H1 (cell line): ENCODE measurements around the gene LYL1. TPM values are rescaled to one million over a fixed set of nuclear protein-coding genes. Genes with fewer than 3 reads are reported as not detected.

Source experiments
- CTCF ChIA-PET: fragments of 300-600 bp; sonication (Branson Sonifier 250); formaldehyde crosslinking; loops from one replicate; lab custom pipeline; 2021; ENCODE audit not compliant: partially characterized antibody; lab: Charles Lee
- POLR2A ChIA-PET: fragments of 300-600 bp; sonication (Branson Sonifier 250); formaldehyde crosslinking; loops from one replicate; lab custom pipeline; 2021; ENCODE audit warnings: inconsistent platforms; ENCODE audit not compliant: partially characterized antibody; lab: Charles Lee
- DNase-seq, 2 experiments: peaks; one replicate each; pipeline versions ENCODE4 v3.0.0 to v3.0.0-alpha.2; 2010 to 2022; ENCODE audit warnings: low spot score in 2 of 2, low read depth in 1 of 2, mixed read lengths in 1 of 2
- FAIRE-seq: peaks from 2 replicates; lab custom pipeline; 2011; peaks lifted over from hg19 to GRCh38; lab: Jason Lieb, UNC
- H2AFZ ChIP-seq: 2 replicates; pipeline ENCODE4 v1.8.1; 2012; ENCODE audit warnings: low read length, inconsistent platforms
- H2AK5ac ChIP-seq: 2 replicates; pipeline ENCODE4 v1.6.1; 2013; ENCODE audit warnings: low read depth, low read length
- H2BK120ac ChIP-seq: replicated peaks from 2 replicates; pipeline ENCODE3; 2013; ENCODE audit warnings: low read depth, low read length, inconsistent platforms
- H2BK12ac ChIP-seq: 2 replicates; pipeline ENCODE4 v1.6.1; 2013; ENCODE audit warnings: low read depth, low read length
- H2BK15ac ChIP-seq: 2 replicates; pipeline ENCODE4 v1.6.1; 2013; ENCODE audit warnings: low read length
- H2BK20ac ChIP-seq: 2 replicates; pipeline ENCODE4 v1.6.1; 2013; ENCODE audit warnings: low read length
- H2BK5ac ChIP-seq: 2 replicates; pipeline ENCODE4 v1.6.1; 2013; ENCODE audit warnings: low read depth, low read length
- H3K14ac ChIP-seq: 2 replicates; pipeline ENCODE4 v1.6.1; 2013; ENCODE audit warnings: inconsistent platforms; ENCODE audit not compliant: insufficient read length
- H3K18ac ChIP-seq: 2 replicates; pipeline ENCODE4 v1.6.1; 2013; ENCODE audit warnings: low read length; ENCODE audit errors: extremely low read depth
- H3K23ac ChIP-seq: 2 replicates; pipeline ENCODE4 v1.6.1; 2013; ENCODE audit warnings: inconsistent platforms; ENCODE audit not compliant: insufficient read length
- H3K23me2 ChIP-seq: 2 replicates; pipeline ENCODE4 v1.6.1; 2013; ENCODE audit warnings: low read depth, low read length
- H3K27ac ChIP-seq: 2 replicates; pipeline ENCODE4 v1.6.1; 2011; ENCODE audit warnings: low read depth, low read length, inconsistent platforms
- H3K27me3 ChIP-seq, 4 experiments: replicated peaks in 1 of 4; 1 replicate in 1 of 4; 2 replicates in 3 of 4; pipeline versions ENCODE4 v1.6.1 to v1.8.1; 2011 to 2013; ENCODE audit warnings: low read length in 3 of 4, mild to moderate bottlenecking in 3 of 4, inconsistent platforms in 2 of 4, mixed read lengths in 2 of 4, moderate library complexity in 1 of 4; ENCODE audit not compliant: control insufficient read depth in 3 of 4, insufficient read depth in 3 of 4; ENCODE audit errors: extremely low read depth in 1 of 4
- H3K36me3 ChIP-seq, 4 experiments: 2 replicates each; pipeline versions ENCODE4 v1.6.1 to v1.8.1; 2011 to 2013; ENCODE audit warnings: mild to moderate bottlenecking in 4 of 4, low read length in 3 of 4, moderate library complexity in 2 of 4, control low read depth in 1 of 4, inconsistent platforms in 1 of 4; ENCODE audit not compliant: insufficient read depth in 4 of 4, control insufficient read depth in 2 of 4
- H3K4ac ChIP-seq: replicated peaks from 2 replicates; pipeline ENCODE3; 2013; ENCODE audit warnings: low read length, low read depth, mixed read lengths, inconsistent platforms; ENCODE audit not compliant: insufficient read length
- H3K4me1 ChIP-seq, 4 experiments: replicated peaks in 1 of 4; 1 replicate in 1 of 4; 2 replicates in 3 of 4; pipeline versions ENCODE4 v1.6.1 to v1.8.1; 2011 to 2013; ENCODE audit warnings: low read length in 3 of 4, inconsistent platforms in 2 of 4, mixed read lengths in 1 of 4; ENCODE audit not compliant: insufficient read depth in 4 of 4, control insufficient read depth in 3 of 4
- H3K4me2 ChIP-seq, 2 experiments: 2 replicates each; pipeline versions ENCODE4 v1.6.1 to v1.8.1; 2011 to 2013; ENCODE audit warnings: low read depth in 2 of 2, low read length in 2 of 2, control low read depth in 1 of 2, inconsistent platforms in 1 of 2, mild to moderate bottlenecking in 1 of 2; ENCODE audit not compliant: insufficient read depth in 1 of 2
- H3K4me3 ChIP-seq, 4 experiments: fragments of 200-600, 300-600 bp in 1 of 4; sonication (generic), shearing (Covaris generic), sonication (Bioruptor Twin) in 1 of 4; 2 replicates each; pipeline versions ENCODE4 v1.5.1 to v1.8.1; 2011 to 2016; ENCODE audit warnings: low read length in 4 of 4, low read depth in 3 of 4, control low read depth in 2 of 4, inconsistent platforms in 2 of 4, mild to moderate bottlenecking in 2 of 4, mixed read lengths in 1 of 4, moderate library complexity in 1 of 4; ENCODE audit not compliant: insufficient read depth in 2 of 4; ENCODE audit errors: extremely low read depth in 1 of 4
- H3K56ac ChIP-seq: replicated peaks from 2 replicates; pipeline ENCODE3; 2013; ENCODE audit warnings: low read depth, mild to moderate bottlenecking, mixed read lengths, low read length, inconsistent platforms; ENCODE audit not compliant: insufficient read length
- H3K79me1 ChIP-seq: 2 replicates; pipeline ENCODE4 v1.6.1; 2013; ENCODE audit warnings: low read depth, low read length, control low read depth
- H3K79me2 ChIP-seq, 2 experiments: 2 replicates each; pipeline versions ENCODE4 v1.6.1 to v1.8.1; 2012 to 2013; ENCODE audit warnings: low read length in 2 of 2, mild to moderate bottlenecking in 2 of 2, inconsistent platforms in 1 of 2; ENCODE audit not compliant: insufficient read depth in 2 of 2, control insufficient read depth in 1 of 2
- H3K9ac ChIP-seq, 4 experiments: replicated peaks in 1 of 4; 1 replicate in 1 of 4; 2 replicates in 3 of 4; pipeline versions ENCODE4 v1.6.1 to v1.8.1; 2011 to 2013; ENCODE audit warnings: low read depth in 3 of 4, low read length in 3 of 4, control low read depth in 2 of 4, mild to moderate bottlenecking in 2 of 4, moderate library complexity in 2 of 4, inconsistent platforms in 1 of 4; ENCODE audit errors: extremely low read depth in 1 of 4
- H3K9me3 ChIP-seq, 2 experiments: 2 replicates each; pipeline versions ENCODE4 v1.6.1 to v1.8.1; 2012 to 2013; ENCODE audit warnings: mild to moderate bottlenecking in 2 of 2, moderate library complexity in 2 of 2, control low read depth in 1 of 2, inconsistent platforms in 1 of 2, low read depth in 1 of 2, low read length in 1 of 2, mixed read lengths in 1 of 2; ENCODE audit not compliant: insufficient read depth in 2 of 2
- H4K20me1 ChIP-seq, 2 experiments: replicated peaks in 1 of 2; 2 replicates each; pipeline versions ENCODE3 to v1.8.1; 2011 to 2013; ENCODE audit warnings: inconsistent platforms in 2 of 2, low read length in 2 of 2, mild to moderate bottlenecking in 1 of 2; ENCODE audit not compliant: insufficient read depth in 2 of 2, control insufficient read depth in 1 of 2
- H4K5ac ChIP-seq: 2 replicates; pipeline ENCODE4 v1.6.1; 2013; ENCODE audit warnings: low read length, low read depth, mixed read lengths, inconsistent platforms; ENCODE audit not compliant: insufficient read length
- H4K8ac ChIP-seq: 2 replicates; pipeline ENCODE4 v1.8.0; 2013; ENCODE audit warnings: mild to moderate bottlenecking, moderate library complexity, low read length, inconsistent platforms; ENCODE audit not compliant: insufficient read depth; ENCODE audit errors: extremely low read depth
- H4K91ac ChIP-seq: replicated peaks from 2 replicates; pipeline ENCODE3; 2013; ENCODE audit warnings: low read length, mixed read lengths, inconsistent platforms; ENCODE audit not compliant: insufficient read length
- CTBP2 ChIP-seq: IDR thresholded peaks from 2 replicates; pipeline ENCODE4 v1.7.0; 2011; ENCODE audit warnings: borderline replicate concordance, mild to moderate bottlenecking, moderate library complexity, mixed read lengths, low read length; ENCODE audit not compliant: insufficient read depth, insufficient read length
- KDM1A ChIP-seq: fragments of 200-600, 300-600 bp; sonication (generic); IDR thresholded peaks from 2 replicates; pipeline ENCODE4 v1.7.1; 2016; ENCODE audit warnings: mild to moderate bottlenecking, low read length, borderline replicate concordance
- KDM4A ChIP-seq: IDR thresholded peaks from one replicate; pipeline ENCODE4 v1.7.1; 2012; ENCODE audit warnings: low read depth, mild to moderate bottlenecking, moderate library complexity, low read length, inconsistent platforms; ENCODE audit not compliant: severe bottlenecking
- POLR2A ChIP-seq, 2 experiments: IDR thresholded peaks; 1 replicate in 1 of 2; 2 replicates in 1 of 2; pipeline ENCODE4 v1.6.1; 2011; ENCODE audit warnings: low read depth in 2 of 2, low read length in 2 of 2, mild to moderate bottlenecking in 2 of 2; ENCODE audit errors: control extremely low read depth in 1 of 2
- SP4 ChIP-seq: IDR thresholded peaks from 2 replicates; pipeline ENCODE4 v1.6.1; 2012; ENCODE audit warnings: low read length, inconsistent platforms
- SUZ12 ChIP-seq: fragments of 200-600 bp; sonication (generic); IDR thresholded peaks from 2 replicates; pipeline ENCODE4 v1.6.1; 2012; ENCODE audit warnings: mild to moderate bottlenecking, inconsistent platforms, low read length, moderate library complexity, mixed read lengths
- TAF7 ChIP-seq: optimal IDR thresholded peaks from 2 replicates; pipeline ENCODE3; 2011; ENCODE audit warnings: low read depth, mild to moderate bottlenecking, inconsistent platforms, low read length, moderate library complexity, borderline replicate concordance
- TCF12 ChIP-seq: IDR thresholded peaks from 2 replicates; pipeline ENCODE4 v1.6.1; 2011; ENCODE audit warnings: low read depth, mild to moderate bottlenecking, low read length
- WGBS, 2 experiments: shearing (Covaris generic) in 1 of 2; methylation state at CpG; one replicate each; pipeline versions ENCODE4 v1.1.6 to v1.1.7; 2013 to 2015; ENCODE audit warnings: low lambda C conversion rate in 2 of 2, mixed read lengths in 2 of 2, inconsistent platforms in 1 of 2, low coverage in 1 of 2, missing lambda C conversion rate in 1 of 2; ENCODE audit not compliant: insufficient replicate concordance in 2 of 2, insufficient coverage in 1 of 2, insufficient read length in 1 of 2; ENCODE audit errors: extremely low coverage in 1 of 2, missing lambda C conversion rate in 1 of 2; 5-methylcytosine and 5-hydroxymethylcytosine counted together
- polyA plus RNA-seq, 7 experiments: library from polyadenylated mRNA; depleted of rRNA in 3 of 7; stranded (reverse) in 5 of 7; unstranded in 2 of 7; fragments of >200 nt in 5 of 7; fragments of 200-250 nt in 2 of 7; gene quantifications; 1 replicate in 5 of 7; 2 replicates in 1 of 7; 4 replicates in 1 of 7; pipeline versions ENCODE4 v1.2.1 to v1.2.3, GENCODE V29; 2011 to 2013; ENCODE audit warnings: missing spikeins in 2 of 7, mixed read lengths in 2 of 7
- total RNA-seq: library from RNA; stranded (reverse); fragmentation: NEBNext Ultra II Directional; extraction: Animal tissue kit (Norgen Biotek cat#: 25700); gene quantifications from 2 replicates; pipeline ENCODE4 v1.2.1, GENCODE V29; 2021

LYL1 gene
- total and polyA plus RNA-seq, 2 of the 8 experiments (the other 6 are each of a cell fraction or from before 2014, with no cell fraction given) = 0.58 to 0.76 TPM

- Histone ChIP-seq H3K27me3 (no peaks in the 10 kb centered on the region), H3K9me3 (no peaks in the 10 kb centered on the region), H3K79me2 (peaks cover 65 to 97% of the 10 kb centered on the region in 2 experiments), H3K9ac (no peak overlapping the region), H4K5ac (no peak overlapping the region), H3K18ac (no peak overlapping the region), H3K27ac (no peak overlapping the region; the same call in 1 of the 2 replicates), H3K14ac (no peak overlapping the region), H2BK20ac (no peak overlapping the region), H3K36me3 (peaks cover 4 to 11% (median 6%) of the 10 kb centered on the region in 4 experiments; a peak in 5 of 8 replicates), H3K4me1 (peaks cover 14 to 36% (median 25%) of the 10 kb centered on the region in 4 experiments), H2BK120ac (no peak overlapping the region), H3K79me1 (peaks cover 42% of the 10 kb centered on the region), H2AFZ (no peak overlapping the region), H2BK15ac (no peak overlapping the region), H2BK5ac (0 out of 2 replicates have a peak overlapping the region, but pooled peaks have one; percentile 71), H2AK5ac (no peak overlapping the region), H3K23me2 (peaks cover 6% of the 10 kb centered on the region; the same call in 1 of the 2 replicates), H2BK12ac (no peak overlapping the region), H3K4ac (no peak overlapping the region), H3K23ac (no peak overlapping the region), H3K4me3 (no peak overlapping the region), H3K56ac (no peak overlapping the region), H3K4me2 (no peak overlapping the region), H4K8ac (peak overlapping the region; percentile 28), H4K91ac (no peak overlapping the region), H4K20me1 (peaks cover 57 to 70% of the 10 kb centered on the region in 2 experiments)
- ChIA-PET POLR2A (interaction anchor here (0.5 to 19.5 kb wide), 11 partner anchors 9 to 143 kb away, joined by 3 to 228 read pairs (median 8); partner anchors contain the start of genes IER2 and STX10), CTCF (interaction anchor here (1.0 to 2.3 kb wide), 4 partner anchors 15 to 62 kb away, joined by 3 to 10 read pairs (median 4); no protein-coding TSS in a partner anchor)
- no peak for FAIRE-seq
- WGBS, 2 experiments = 88% methylated on average over 20 of the region's 20 CpGs; no CpG with 5 or more reads in 1 of the 2 experiments
- no peak for TF ChIP-seq TAF7
- TF ChIP-seq SP4 = no peak
- no peak for TF ChIP-seq TCF12
- no peak for TF ChIP-seq SUZ12
- TF ChIP-seq KDM1A = peak; percentile 58; the same call in 1 of the 2 replicates
- TF ChIP-seq POLR2A (IDR thresholded peaks at IDR 0.05; ENCODE audit: control extremely low read depth in 1 of 2, low read depth in 2 of 2, low read length in 2 of 2) = no peak; a peak in 1 of 3 replicates
- no peak for TF ChIP-seq KDM4A
- no peak for TF ChIP-seq CTBP2
- DNase-seq = no peak
Observed at GRCh38 chr19:13122980-13123957, 20.6 kb upstream of the LYL1 start.
